GM13977 (cell line): ENCODE results near the gene RBBP4.
"Not testable (repeated sequence)": the region's sequence is repeated elsewhere in the genome, so short reads cannot be mapped to it uniquely, and the experiment has no call there.

Source experiments
- DNase-seq: peaks from one replicate; pipeline ENCODE4 v3.0.0; 2012; ENCODE audit warnings: low spot score
- in situ Hi-C: fragments of 300-500 bp; cut with MboI; formaldehyde crosslinking; loops from one replicate; pipeline ENCODE4 v1.12.0; 2022; ENCODE audit warnings: low sequenced_read_pairs, low pct_unique_long_range_greater_than_20kb, mixed read lengths, inconsistent platforms; ENCODE audit not compliant: unreplicated experiment
- TF ChIP-seq, protein P1 (sequence below): IDR thresholded peaks from 2 replicates; pipeline ENCODE4 v1.5.1; 2012; ENCODE audit warnings: mild to moderate bottlenecking, control low read depth; ENCODE audit not compliant: insufficient read depth; ENCODE audit errors: extremely low read depth, missing control alignments

Gene RBBP4

DNA sequence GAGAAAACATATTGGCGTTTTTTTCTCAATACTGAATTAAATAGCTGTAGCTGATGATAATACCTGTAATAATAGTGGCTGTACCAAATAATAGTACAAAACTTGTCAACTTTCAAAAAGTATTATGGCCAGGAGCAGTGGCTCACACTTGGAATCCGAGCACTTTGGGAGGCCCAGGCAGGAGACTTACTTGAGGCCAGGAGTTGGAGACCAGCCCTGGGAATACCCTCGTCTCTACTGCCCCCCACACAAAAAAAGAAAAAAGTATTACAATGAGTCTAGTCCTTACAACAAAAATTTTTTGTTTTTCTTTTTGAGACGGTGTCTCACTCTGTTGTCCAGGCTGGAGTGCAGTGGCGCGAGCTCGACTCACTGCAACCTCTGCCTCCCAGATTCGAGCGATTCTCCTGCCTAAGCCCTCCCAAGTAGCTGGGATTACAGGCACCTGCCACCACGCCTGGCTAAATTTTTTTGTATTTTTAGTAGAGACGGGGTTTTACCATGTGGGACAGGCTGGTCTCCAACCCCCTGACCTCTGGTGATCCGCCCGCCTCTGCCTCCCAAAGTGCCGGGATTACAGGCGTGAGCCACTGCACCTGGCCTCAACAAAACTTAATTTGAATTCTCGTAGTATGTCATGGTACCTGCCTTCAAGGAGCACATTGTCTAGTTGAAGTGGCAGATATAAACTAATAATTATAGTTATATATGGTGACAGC is 1.4 kb downstream of the RBBP4 start:
- TF ChIP-seq, protein P1, sequence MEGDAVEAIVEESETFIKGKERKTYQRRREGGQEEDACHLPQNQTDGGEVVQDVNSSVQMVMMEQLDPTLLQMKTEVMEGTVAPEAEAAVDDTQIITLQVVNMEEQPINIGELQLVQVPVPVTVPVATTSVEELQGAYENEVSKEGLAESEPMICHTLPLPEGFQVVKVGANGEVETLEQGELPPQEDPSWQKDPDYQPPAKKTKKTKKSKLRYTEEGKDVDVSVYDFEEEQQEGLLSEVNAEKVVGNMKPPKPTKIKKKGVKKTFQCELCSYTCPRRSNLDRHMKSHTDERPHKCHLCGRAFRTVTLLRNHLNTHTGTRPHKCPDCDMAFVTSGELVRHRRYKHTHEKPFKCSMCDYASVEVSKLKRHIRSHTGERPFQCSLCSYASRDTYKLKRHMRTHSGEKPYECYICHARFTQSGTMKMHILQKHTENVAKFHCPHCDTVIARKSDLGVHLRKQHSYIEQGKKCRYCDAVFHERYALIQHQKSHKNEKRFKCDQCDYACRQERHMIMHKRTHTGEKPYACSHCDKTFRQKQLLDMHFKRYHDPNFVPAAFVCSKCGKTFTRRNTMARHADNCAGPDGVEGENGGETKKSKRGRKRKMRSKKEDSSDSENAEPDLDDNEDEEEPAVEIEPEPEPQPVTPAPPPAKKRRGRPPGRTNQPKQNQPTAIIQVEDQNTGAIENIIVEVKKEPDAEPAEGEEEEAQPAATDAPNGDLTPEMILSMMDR, result no peak
- no peak for DNase-seq
- in situ Hi-C loops, result no loop called here

DNA sequence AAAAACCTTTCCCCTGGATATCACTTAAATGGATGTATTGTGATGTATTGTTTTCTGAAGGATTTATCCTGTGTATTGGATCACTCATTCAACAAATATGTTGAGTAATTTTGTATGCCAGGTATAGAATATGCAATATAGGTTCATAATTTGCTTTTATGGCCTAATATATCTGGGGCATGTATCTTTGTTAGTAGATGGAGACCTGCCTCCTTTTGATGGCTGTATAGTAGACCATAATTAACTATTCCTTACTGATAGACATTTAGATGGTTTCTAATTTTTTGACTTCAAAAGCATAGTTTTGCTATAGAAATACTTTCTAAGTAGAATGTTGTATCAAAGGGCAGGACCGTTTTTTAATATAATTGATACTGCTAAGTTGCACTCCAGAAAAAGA is 8.6 kb downstream of the RBBP4 start:
- DNase-seq, result no peak
- TF ChIP-seq, protein P1, result no peak
- in situ Hi-C loops, result no loop called here

DNA sequence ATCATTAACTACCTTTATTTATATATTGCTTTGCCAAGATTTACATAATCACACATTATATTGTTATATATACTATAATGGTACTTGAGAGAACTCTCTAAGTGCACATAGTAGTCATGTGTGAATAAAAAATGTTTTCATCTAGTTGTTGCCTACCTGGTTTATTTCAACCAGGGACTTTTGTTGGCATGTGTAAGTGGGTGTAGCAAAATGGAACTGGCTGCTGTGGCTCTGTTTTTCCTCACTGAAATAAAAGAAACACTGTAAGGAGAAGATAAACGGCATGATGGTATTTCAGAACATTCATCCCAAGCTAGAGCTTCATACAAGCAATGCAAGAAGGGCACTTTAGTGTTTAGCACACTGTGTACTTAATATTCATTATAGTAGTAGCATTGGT is 14.9 kb downstream of the RBBP4 start:
- DNase-seq, result no peak
- TF ChIP-seq, protein P1, result no peak
- in situ Hi-C loops, result no loop called here

DNA sequence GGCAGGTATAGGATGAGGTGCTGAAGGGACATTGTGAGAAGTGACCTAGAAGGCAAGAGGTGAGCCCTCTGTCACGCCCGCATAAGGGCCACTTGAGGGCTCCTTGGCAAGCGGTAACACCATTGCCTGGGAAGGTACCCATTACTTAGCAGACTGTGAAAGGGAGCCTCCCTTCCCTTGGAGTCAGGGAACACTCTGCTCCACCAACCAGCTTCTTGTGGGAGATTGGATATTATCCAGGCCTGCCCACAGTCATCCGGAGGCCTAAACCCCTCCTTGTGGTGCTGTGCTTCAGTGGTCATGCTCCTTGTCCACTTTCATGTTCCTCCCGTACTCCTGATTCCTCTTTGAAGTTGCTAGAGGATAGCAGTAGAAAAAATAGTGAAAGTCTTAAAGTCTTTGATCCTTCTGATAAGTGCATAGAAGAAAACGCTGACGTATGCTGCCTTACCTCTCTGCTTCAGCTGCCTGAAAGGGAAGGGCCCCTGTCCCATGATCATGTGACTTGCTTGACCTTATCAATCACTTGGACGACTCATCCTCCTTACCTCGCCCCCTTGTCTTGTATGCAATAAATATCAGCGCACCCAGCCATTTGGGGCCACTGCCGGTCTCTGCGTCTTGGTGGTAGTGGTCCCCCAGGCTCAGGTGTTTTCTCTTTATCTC is 16.0 kb downstream of the RBBP4 start:
- TF ChIP-seq, protein P1, result no peak
- DNase-seq, result no peak
- in situ Hi-C loops, result no loop called here

DNA sequence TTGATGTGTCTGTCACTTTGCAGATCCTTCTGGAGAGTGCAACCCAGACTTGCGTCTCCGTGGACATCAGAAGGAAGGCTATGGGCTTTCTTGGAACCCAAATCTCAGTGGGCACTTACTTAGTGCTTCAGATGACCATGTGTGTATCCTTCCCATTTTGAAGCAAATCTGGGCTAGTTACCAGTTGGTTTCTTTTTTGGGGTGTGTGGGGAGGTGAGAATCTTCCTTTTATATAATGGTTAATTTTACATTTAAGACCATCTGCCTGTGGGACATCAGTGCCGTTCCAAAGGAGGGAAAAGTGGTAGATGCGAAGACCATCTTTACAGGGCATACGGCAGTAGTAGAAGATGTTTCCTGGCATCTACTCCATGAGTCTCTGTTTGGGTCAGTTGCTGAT is 17.7 kb downstream of the RBBP4 start:
- in situ Hi-C loops, DNase-seq: not testable (repeated sequence)

DNA sequence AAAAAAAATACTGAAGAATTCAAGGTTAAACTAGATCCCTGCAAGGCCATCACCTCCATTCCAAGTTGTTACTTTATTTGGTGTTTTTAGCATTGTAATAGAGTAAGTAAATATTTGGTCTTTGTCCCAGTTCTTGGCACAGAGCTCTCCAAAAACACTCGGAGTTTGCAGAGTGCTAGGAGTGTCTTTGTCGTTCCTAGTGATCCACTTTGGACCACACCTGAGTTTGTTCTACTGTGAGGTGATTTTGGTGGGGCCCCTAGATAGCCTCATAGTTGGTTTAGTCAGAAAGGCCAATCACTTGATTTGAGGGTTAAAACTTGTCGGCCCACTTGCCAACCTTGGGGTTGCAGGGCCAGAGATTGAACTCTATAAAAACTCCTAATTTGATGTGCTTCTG is 25.9 kb downstream of the RBBP4 start:
- DNase-seq, result no peak
- TF ChIP-seq, protein P1, result no peak
- in situ Hi-C loops, result no loop called here

DNA sequence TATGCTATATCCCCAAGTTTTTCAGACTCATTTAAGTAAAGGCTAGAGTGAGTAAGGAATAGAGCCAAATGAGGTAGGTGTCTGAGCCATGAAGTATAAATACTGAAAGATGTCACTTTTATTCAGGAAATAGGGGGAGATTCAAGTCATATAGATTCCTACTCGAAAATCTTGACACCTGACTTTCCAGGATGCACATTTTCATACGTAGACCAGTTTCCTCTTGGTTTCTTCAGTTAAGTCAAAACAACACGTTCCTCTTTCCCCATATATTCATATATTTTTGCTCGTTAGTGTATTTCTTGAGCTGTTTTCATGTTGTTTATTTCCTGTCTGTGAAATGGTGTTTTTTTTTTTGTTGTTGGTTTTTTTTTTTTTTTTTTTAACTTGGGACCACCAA is 29.0 kb downstream of the RBBP4 start:
- DNase-seq, in situ Hi-C loops: not testable (repeated sequence)
